Ascending aorta (tissue), 2 donors: ENCODE measurements around the gene MED9. TPM values are rescaled to one million over a fixed set of nuclear protein-coding genes. Genes with fewer than 3 reads are reported as not detected.

Experiments
- DNase-seq, 2 donors: peaks; one replicate each; pipeline ENCODE4 v3.0.0-alpha.2; 2019; ENCODE audit warnings: low spot score in 2 of 2
- H3K27ac ChIP-seq, 2 donors: fragments of 200-600 bp; sonication (generic); one replicate each; pipeline ENCODE4 v1.5.1; 2016 to 2017; ENCODE audit warnings: mild to moderate bottlenecking in 1 of 2
- H3K27me3 ChIP-seq: fragments of 200-600 bp; sonication (generic); one replicate; pipeline ENCODE4 v1.5.1; 2017
- H3K36me3 ChIP-seq, 2 donors: fragments of 200-600 bp; sonication (generic); one replicate each; pipeline ENCODE4 v1.5.1; 2016
- H3K4me1 ChIP-seq, 2 donors: fragments of 200-600 bp; sonication (generic); one replicate each; pipeline ENCODE4 v1.5.1; 2016 to 2017; ENCODE audit warnings: mild to moderate bottlenecking in 1 of 2
- H3K4me3 ChIP-seq, 2 donors: fragments of 200-600 bp; sonication (generic); one replicate each; pipeline ENCODE4 v1.5.1; 2016 to 2017; ENCODE audit warnings: mild to moderate bottlenecking in 1 of 2
- H3K9me3 ChIP-seq, 2 donors: fragments of 200-600 bp; sonication (generic); one replicate each; pipeline ENCODE4 v1.5.1; 2016
- intact Hi-C: fragments of 100-400 bp; cut with DNase I; formaldehyde crosslinking; loops from one replicate; pipeline ENCODE4 v1.15.1; 2023
- total RNA-seq: library from RNA; depleted of rRNA; stranded (reverse); fragments of >200 nt; gene quantifications from one replicate; pipeline ENCODE4 v1.1.0, GENCODE V29; 2016
- TF ChIP-seq, protein P1 (sequence below), 3 experiments: fragments of 200-600 bp in 2 of 3; fragments of 450-650 bp in 1 of 3; sonication (generic) in 2 of 3; IDR thresholded peaks; one replicate each; pipeline ENCODE4 v1.5.1; 2016 to 2019; ENCODE audit warnings: antibody characterized with exemption in 3 of 3, mild to moderate bottlenecking in 1 of 3, moderate library complexity in 1 of 3

The MED9 gene
- total RNA-seq, 1 donor from 2014 or later, result 16.9 TPM

DNA sequence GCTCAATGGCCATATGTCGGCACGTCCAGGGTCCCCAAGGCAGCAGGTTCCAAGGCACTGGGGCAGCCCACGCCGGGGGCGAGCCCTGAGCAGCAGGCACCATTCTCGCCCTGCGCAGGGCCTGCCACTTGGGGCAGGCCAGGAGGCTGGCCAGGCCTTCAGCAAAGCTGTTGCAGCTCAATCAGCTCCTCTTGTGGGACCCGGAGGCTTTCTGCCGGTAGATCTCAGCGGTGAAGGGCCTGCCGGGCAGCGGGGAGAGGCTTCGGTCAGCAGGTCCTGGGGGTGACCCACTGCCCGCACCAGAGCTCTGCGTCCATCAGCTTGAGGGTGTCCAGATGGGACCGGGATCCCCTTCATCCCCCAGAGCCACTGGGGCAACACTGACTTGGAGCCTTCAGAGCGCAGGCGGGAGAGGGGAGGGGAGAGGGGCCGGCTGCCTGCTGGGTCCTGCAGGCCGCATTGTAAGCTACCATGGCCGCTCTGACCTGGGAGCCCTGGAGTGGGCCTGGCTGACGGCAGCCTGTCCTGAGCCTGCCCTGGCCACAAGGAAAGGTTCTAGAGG is 28.9 kb downstream of the MED9 start:
- TF ChIP-seq, protein P1, sequence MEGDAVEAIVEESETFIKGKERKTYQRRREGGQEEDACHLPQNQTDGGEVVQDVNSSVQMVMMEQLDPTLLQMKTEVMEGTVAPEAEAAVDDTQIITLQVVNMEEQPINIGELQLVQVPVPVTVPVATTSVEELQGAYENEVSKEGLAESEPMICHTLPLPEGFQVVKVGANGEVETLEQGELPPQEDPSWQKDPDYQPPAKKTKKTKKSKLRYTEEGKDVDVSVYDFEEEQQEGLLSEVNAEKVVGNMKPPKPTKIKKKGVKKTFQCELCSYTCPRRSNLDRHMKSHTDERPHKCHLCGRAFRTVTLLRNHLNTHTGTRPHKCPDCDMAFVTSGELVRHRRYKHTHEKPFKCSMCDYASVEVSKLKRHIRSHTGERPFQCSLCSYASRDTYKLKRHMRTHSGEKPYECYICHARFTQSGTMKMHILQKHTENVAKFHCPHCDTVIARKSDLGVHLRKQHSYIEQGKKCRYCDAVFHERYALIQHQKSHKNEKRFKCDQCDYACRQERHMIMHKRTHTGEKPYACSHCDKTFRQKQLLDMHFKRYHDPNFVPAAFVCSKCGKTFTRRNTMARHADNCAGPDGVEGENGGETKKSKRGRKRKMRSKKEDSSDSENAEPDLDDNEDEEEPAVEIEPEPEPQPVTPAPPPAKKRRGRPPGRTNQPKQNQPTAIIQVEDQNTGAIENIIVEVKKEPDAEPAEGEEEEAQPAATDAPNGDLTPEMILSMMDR (IDR thresholded peaks at IDR 0.05), result no peak
- Histone ChIP-seq H3K4me3 (no peak overlapping the region), H3K27me3 (no peaks in the 10 kb centered on the region), H3K27ac (no peak overlapping the region), H3K36me3 (no peaks in the 10 kb centered on the region), H3K9me3 (no peaks in the 10 kb centered on the region), H3K4me1 (no peaks in the 10 kb centered on the region)
- DNase-seq, result no peak
- intact Hi-C loops, result no loop called here

DNA sequence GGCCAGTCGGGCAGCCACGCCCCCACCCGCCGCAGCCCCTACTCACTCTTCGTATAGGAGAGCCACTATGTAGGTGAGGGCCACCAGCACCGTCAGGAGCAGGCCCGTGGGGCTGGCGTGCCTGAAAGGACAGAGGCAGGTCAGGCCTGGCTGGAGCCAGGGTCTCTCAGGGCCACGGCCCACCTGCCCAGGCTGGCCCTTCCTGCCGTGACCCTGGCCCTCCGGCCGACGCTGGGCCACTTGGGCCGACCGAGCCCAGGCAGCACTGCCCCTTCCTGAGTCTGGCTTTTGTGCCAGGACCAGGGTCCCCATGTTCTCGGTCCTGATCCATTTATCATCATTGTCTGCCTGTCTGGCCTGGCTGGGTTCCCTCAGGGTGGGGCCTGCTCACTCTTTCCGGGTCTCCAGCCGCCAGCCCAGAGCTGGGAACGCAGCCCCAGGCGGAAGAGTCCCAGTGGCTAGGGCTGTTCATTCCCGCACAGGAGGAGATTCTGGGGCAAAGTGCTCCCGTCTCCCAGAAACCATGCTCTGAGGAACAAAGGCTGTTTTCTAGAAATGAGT is 29.5 kb downstream of the MED9 start:
- TF ChIP-seq, protein P1 (IDR thresholded peaks at IDR 0.05), result no peak
- Histone ChIP-seq H3K27me3 (no peaks in the 10 kb centered on the region), H3K4me1 (no peaks in the 10 kb centered on the region), H3K36me3 (no peaks in the 10 kb centered on the region), H3K27ac (no peak overlapping the region), H3K4me3 (no peak overlapping the region), H3K9me3 (no peaks in the 10 kb centered on the region)
- no peak for DNase-seq
- intact Hi-C loops, result no loop called here

DNA sequence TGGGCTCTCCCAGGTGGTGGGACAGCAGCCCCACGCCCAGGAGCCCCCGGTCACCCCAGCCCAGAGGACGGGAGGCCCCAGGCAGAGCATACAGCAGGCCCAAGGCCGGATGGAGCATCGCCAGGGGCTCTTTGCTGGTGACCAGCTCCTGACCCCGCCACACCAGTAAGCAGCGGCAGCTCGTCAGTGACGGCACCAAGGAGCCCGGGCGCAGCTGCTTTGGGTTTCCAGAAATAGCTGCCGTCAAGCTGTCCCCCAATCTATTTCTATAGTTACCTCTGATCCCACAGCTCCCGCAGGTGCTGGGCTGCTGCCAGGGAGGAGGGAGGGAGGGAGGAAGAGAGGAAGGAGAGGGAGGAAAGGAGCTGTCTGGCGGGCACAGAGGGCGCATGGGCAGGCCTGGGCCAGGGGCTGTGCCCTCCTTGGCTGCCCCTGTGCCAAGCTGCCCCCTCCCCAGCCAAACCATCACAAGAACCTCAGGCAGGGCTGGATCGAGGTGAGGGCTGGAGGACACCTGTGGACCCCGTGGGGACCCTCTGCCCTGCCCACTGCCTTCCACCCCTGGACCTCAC is 30.2 kb downstream of the MED9 start:
- no peak overlapping the region for H3K4me3 ChIP-seq
- TF ChIP-seq, protein P1 (IDR thresholded peaks at IDR 0.05), result no peak
- H3K27me3 ChIP-seq, result no peaks in the 10 kb centered on the region
- peaks cover 0 to 3% of the 10 kb centered on the region in 2 donors for H3K4me1 ChIP-seq
- no peaks in the 10 kb centered on the region for H3K36me3 ChIP-seq
- H3K9me3 ChIP-seq, result no peaks in the 10 kb centered on the region
- no peak overlapping the region for H3K27ac ChIP-seq
- intact Hi-C loops, result no loop called here
- DNase-seq, result no peak

DNA sequence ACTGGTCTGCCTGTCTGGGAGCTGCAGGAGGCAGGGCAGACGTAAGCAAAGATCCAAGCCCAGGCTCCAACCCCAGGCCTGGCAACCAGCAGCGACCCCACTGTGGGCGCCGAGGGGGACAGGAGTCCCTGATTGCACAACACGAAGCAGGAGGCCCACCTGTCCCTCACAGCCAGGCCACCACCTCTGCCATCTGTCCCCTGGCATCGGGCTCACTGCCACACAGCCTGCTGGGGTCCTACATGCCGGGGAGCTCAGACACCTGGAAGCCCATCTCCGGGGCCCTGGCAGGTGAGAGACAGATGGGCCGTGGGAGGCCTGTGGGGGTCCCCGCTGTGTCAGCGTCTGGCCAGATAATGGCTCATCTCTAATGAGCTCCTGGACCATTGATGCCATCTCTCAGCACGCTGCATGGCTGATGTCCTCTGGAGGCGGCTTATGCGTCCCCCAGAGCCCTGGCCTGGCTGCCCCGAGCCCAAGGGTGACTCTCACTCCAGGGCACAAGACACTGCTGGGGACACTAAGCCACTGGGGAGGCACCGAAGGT is 30.7 kb downstream of the MED9 start:
- Histone ChIP-seq H3K4me1 (peaks cover 0 to 9% of the 10 kb centered on the region in 2 donors), H3K27ac (no peak overlapping the region), H3K9me3 (no peaks in the 10 kb centered on the region), H3K36me3 (no peaks in the 10 kb centered on the region), H3K27me3 (no peaks in the 10 kb centered on the region), H3K4me3 (no peak overlapping the region)
- intact Hi-C loops, result no loop called here
- TF ChIP-seq, protein P1 (IDR thresholded peaks at IDR 0.05), result no peak
- no peak for DNase-seq

DNA sequence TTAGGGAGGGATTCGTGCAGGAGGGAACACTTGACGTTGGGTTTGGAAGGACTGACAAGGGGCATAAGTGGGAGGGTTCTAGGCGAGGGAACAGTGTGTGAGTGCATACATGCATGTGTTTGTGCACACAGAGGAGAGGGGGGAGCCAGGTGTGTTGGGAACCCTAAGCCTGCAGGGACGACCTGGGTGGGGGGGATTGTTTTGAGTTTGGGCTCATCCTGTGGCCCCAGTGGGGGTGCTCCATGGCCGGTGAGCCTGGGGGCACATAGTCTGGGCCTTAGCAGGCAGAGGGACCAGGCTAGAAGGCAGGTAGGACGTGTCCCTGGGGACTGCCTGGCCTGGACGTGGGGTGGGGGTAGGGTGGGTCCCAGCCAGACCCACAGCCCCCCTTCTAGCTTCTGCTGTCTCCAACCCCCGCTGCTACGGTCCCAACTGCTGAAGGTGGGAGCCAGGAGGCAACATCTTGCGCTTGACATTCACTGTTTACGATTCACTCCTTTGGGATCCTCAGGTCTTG is 31.3 kb downstream of the MED9 start:
- H3K4me1 ChIP-seq, result peaks cover 0 to 9% of the 10 kb centered on the region in 2 donors
- no peaks in the 10 kb centered on the region for H3K27me3 ChIP-seq
- no peak overlapping the region for H3K27ac ChIP-seq
- no peak overlapping the region for H3K4me3 ChIP-seq
- intact Hi-C loops, result no loop called here
- no peak for DNase-seq
- no peaks in the 10 kb centered on the region for H3K36me3 ChIP-seq
- TF ChIP-seq, protein P1 (IDR thresholded peaks at IDR 0.05), result no peak
- no peaks in the 10 kb centered on the region for H3K9me3 ChIP-seq
